BLaER1 (cell line): ENCODE data around the gene ARMC12.
A peak's percentile ranks its signal among the peaks of the same experiment; 100 is the strongest.

Experiments used
- H3K27ac ChIP-seq: shearing (Covaris generic); formaldehyde crosslinking; 2 replicates; pipeline ENCODE4 v1.8.1; 2022
- H3K27me3 ChIP-seq: shearing (Covaris generic); formaldehyde crosslinking; 2 replicates; pipeline ENCODE4 v1.8.1; 2022
- H3K36me3 ChIP-seq: shearing (Covaris generic); formaldehyde crosslinking; 2 replicates; pipeline ENCODE4 v1.8.1; 2022
- H3K4me1 ChIP-seq: shearing (Covaris generic); formaldehyde crosslinking; 2 replicates; pipeline ENCODE4 v1.8.1; 2022
- H3K4me2 ChIP-seq: shearing (Covaris generic); formaldehyde crosslinking; 2 replicates; pipeline ENCODE4 v1.8.1; 2022
- H3K4me3 ChIP-seq: shearing (Covaris generic); formaldehyde crosslinking; 2 replicates; pipeline ENCODE4 v1.8.1; 2022
- H3K9ac ChIP-seq: shearing (Covaris generic); formaldehyde crosslinking; 2 replicates; pipeline ENCODE4 v1.8.1; 2022
- H3K9me3 ChIP-seq: shearing (Covaris generic); formaldehyde crosslinking; 2 replicates; pipeline ENCODE4 v1.8.1; 2022
- H4K20me1 ChIP-seq: shearing (Covaris generic); formaldehyde crosslinking; 2 replicates; pipeline ENCODE4 v1.8.1; 2022
- Cebpa-rat ChIP-seq: shearing (Covaris generic); IDR thresholded peaks from 2 replicates; pipeline ENCODE4 v1.8.1; 2022

The ARMC12 gene

DNA sequence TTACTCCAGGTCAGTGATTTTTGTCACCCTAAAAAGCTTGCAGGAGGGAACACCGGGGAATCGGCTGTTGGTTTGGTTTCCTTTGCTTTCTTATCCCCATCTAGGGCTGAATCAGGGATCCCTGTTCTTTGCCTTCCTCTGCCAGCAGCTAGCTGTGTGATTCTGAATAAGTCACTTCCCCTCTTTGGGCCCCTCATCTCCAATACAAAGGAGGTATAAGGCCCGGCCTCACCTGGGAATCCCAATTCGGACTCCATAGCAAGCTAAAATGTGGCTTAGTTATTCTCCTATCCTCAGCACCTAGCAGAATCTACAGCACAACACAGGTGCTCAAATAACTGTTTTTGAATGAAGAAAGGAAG, 18.5 kb upstream of the ARMC12 start:
- Histone ChIP-seq H3K4me3 (peak overlapping the region; percentile 23; the same call in 1 of the 2 replicates), H3K9me3 (no peaks in the 10 kb centered on the region), H3K27ac (peak overlapping the region; percentile 91), H3K36me3 (no peaks in the 10 kb centered on the region), H3K9ac (peak overlapping the region; percentile 76), H3K27me3 (no peaks in the 10 kb centered on the region), H4K20me1 (no peaks in the 10 kb centered on the region), H3K4me1 (peaks cover 84% of the 10 kb centered on the region), H3K4me2 (peak overlapping the region; percentile 90)
- no peak for TF ChIP-seq Cebpa-rat

DNA sequence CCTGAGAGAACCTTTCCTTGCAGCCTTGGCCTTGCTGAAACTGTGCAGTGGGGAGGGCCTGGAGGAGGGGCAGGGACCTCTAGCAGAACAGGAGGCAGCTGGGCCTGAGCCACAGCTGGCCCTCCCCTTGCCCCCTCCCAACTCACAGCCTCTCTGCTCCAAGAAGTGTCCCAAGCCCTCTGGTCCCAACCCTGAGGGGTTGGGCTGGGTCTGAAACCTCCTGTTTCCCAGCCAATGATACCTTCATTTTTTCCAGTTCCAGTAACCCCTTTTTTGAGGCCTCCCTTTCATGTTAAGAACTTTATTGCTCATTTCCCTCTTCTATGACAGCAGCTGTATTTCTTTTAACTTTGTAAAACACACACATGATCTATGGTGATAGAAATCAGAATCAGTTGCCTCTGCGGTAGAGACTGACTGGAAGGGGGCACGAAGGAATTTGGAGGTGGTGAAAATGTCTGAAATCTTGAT, 17.9 kb upstream of the ARMC12 start:
- peak overlapping the region; percentile 90 for H3K4me2 ChIP-seq
- no peaks in the 10 kb centered on the region for H4K20me1 ChIP-seq
- peaks cover 84% of the 10 kb centered on the region for H3K4me1 ChIP-seq
- H3K9me3 ChIP-seq, result no peaks in the 10 kb centered on the region
- H3K9ac ChIP-seq, result peak overlapping the region; percentile 76
- TF ChIP-seq Cebpa-rat, result no peak
- no peaks in the 10 kb centered on the region for H3K27me3 ChIP-seq
- no peaks in the 10 kb centered on the region for H3K36me3 ChIP-seq
- H3K4me3 ChIP-seq, result peak overlapping the region; percentile 23; the same call in 1 of the 2 replicates
- peak overlapping the region; percentile 91 for H3K27ac ChIP-seq

DNA sequence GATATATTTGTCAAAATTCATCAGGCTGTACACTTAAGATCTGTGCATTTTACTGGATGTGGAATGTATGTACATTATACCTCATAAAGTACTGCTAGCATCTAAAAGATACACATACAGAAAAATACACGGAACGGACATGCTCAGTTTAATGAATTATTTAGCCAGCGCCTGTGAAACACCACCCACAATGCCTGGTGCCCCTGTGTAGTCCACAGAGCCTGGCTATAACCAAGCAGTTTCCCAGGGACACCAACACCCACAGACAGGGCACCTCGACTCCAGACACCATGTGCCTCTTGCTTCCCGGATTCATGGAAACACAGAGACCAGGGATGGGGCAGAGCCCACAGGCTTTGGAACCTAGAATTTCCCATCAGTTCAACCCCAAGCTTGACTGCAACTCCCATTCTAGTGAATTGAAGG, 17.4 kb upstream of the ARMC12 start:
- H3K4me3 ChIP-seq, result peak overlapping the region; percentile 48; the same call in 1 of the 2 replicates
- H3K27ac ChIP-seq, result peak overlapping the region; percentile 91

DNA sequence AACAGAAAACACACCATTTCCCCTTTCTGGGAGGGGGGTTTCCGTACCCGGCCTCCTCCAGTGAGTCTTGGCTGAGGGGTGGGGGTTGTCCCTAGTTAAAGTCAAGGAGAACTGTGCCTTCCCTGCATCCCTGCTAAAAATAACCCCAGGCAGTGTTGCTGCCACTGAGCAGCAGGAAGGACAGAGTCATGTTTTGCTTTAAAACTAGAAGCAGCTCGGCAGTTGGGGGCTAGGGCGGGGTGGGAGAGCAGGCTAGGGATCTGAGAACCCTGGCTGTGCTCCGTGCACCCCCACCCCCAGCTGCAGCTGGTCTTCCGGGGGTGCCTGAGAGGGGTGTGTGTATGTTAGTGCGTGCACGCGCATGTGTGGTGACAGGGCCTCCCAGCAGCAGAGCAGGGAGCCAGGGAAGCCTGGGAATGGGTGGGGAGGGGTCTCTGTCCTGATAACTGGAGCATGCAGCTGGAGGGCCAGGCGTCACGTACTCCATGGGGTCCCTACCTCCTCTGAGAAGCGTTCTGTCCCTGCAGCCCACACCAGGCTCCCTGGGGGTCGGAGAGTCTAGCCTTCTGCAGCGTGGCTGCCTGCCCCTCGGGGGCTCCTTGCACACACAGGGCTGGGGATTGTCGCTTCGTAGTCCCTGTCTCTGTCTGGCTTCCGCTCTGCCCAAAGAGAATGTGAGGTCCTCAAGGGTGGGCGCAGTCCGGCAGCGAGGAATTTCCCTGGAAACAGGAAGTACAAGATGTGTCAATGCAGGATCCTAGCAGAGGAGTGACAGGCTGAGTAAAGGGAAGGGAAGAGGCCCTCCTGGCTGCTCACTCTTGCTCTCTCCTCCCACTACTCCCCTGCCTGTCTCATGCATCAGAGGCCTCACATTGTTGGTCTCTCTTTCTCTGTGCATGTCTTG, 16.8 kb upstream of the ARMC12 start:
- Histone ChIP-seq H4K20me1 (no peaks in the 10 kb centered on the region), H3K27ac (peak overlapping the region; percentile 91), H3K9ac (peak overlapping the region; percentile 76), H3K4me2 (peak overlapping the region; percentile 90), H3K4me3 (peak overlapping the region; percentile 48), H3K4me1 (peaks cover 94% of the 10 kb centered on the region), H3K36me3 (no peaks in the 10 kb centered on the region), H3K27me3 (no peaks in the 10 kb centered on the region), H3K9me3 (no peaks in the 10 kb centered on the region)
- no peak for TF ChIP-seq Cebpa-rat

More for the DNA sequence above, 17.4 kb upstream of the ARMC12 start:
- Histone ChIP-seq H3K27me3 (no peaks in the 10 kb centered on the region), H4K20me1 (no peaks in the 10 kb centered on the region), H3K36me3 (no peaks in the 10 kb centered on the region), H3K4me2 (peak overlapping the region; percentile 90), H3K9ac (peak overlapping the region; percentile 76), H3K9me3 (no peaks in the 10 kb centered on the region), H3K4me1 (peaks cover 88% of the 10 kb centered on the region)
- no peak for TF ChIP-seq Cebpa-rat

DNA sequence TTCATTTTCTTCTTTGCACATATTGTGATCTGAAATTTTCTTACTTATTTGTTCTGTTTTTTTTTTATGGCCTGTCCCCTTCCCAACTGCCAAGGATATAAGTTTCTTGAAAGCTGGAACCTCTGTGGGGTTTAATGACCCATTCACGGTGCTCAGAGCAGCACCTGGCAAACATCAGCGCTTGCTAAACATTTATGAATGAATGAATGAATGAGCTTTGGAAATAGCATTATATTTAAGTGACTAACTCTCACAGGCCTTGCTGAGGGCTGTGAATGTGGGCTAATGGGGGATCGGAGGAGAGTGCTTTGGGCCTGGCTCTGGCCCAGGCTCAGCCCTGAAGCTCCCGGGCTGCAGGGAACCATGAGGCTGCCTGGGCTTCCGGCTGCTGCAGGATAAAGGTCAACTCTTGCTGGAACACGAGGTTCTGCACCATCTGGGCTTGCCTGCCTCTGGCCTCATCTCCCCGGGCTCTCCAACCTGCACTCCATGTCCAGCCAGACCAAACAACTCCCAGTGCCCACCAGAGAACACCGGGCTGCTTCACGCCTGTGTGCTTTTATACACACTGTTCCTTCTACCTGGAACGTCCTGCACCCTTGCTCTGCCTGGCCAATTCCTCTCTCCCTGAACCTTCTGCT, 14.6 kb upstream of the ARMC12 start:
- H3K36me3 ChIP-seq, result no peaks in the 10 kb centered on the region
- peak overlapping the region; percentile 90 for H3K4me2 ChIP-seq
- TF ChIP-seq Cebpa-rat, result no peak
- H3K9ac ChIP-seq, result no peak overlapping the region
- H3K27ac ChIP-seq, result peak overlapping the region; percentile 27; the same call in 1 of the 2 replicates
- H3K9me3 ChIP-seq, result no peaks in the 10 kb centered on the region
- H3K4me1 ChIP-seq, result peaks cover 98% of the 10 kb centered on the region
- H3K4me3 ChIP-seq, result no peak overlapping the region
- H3K27me3 ChIP-seq, result no peaks in the 10 kb centered on the region
- H4K20me1 ChIP-seq, result no peaks in the 10 kb centered on the region

DNA sequence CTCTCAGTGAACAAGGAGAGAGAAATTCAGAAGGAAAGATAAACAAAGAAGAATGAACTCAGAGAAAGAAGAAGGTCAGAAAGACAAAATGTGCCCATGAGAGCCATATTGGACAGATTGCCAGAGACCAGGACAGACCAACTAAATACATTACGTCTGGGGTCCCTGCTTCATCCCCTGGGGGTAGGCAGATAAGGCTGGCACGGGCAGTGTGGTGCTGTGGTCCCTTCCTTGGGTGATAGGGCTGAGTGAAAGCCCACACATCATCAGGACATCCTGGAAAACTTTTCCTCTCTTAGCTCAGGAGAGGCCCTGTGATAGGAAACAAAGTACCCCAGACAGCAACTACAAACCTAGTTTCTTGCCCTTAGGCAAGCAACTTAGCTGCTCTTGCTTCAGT, 13.2 kb upstream of the ARMC12 start:
- TF ChIP-seq Cebpa-rat, result no peak
- H3K4me1 ChIP-seq, result peaks cover 94% of the 10 kb centered on the region
- no peak overlapping the region for H3K9ac ChIP-seq
- H3K36me3 ChIP-seq, result no peaks in the 10 kb centered on the region
- no peaks in the 10 kb centered on the region for H4K20me1 ChIP-seq
- H3K9me3 ChIP-seq, result no peaks in the 10 kb centered on the region
- no peak overlapping the region for H3K4me3 ChIP-seq
- H3K27ac ChIP-seq, result peak overlapping the region; percentile 24; the same call in 1 of the 2 replicates
- peak overlapping the region; percentile 100 for H3K4me2 ChIP-seq
- H3K27me3 ChIP-seq, result no peaks in the 10 kb centered on the region

DNA sequence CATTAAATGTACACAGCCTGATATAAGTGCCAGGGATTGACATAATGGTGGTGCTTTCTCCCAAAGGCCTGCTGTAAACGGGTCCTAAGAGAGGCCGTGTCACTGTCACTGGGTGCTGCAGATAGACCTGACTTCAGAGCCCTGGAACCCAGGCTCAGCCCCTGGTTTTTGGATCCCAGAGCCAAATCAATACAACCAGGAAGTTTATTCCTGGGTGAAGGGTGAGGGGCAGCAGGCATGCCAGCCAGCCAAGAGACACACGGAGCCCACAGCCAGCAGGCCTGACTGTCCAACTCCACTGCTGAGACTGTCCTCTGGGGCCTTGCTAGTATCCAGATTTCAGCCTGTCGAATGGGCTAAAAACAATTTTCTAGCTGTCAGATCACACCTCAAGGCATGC, 12.8 kb upstream of the ARMC12 start:
- no peak overlapping the region for H3K27ac ChIP-seq
- no peaks in the 10 kb centered on the region for H4K20me1 ChIP-seq
- no peak overlapping the region for H3K9ac ChIP-seq
- H3K27me3 ChIP-seq, result no peaks in the 10 kb centered on the region
- H3K36me3 ChIP-seq, result no peaks in the 10 kb centered on the region
- H3K4me2 ChIP-seq, result peak overlapping the region; percentile 100
- H3K4me3 ChIP-seq, result no peak overlapping the region
- no peak for TF ChIP-seq Cebpa-rat
- peaks cover 94% of the 10 kb centered on the region for H3K4me1 ChIP-seq
- H3K9me3 ChIP-seq, result no peaks in the 10 kb centered on the region

DNA sequence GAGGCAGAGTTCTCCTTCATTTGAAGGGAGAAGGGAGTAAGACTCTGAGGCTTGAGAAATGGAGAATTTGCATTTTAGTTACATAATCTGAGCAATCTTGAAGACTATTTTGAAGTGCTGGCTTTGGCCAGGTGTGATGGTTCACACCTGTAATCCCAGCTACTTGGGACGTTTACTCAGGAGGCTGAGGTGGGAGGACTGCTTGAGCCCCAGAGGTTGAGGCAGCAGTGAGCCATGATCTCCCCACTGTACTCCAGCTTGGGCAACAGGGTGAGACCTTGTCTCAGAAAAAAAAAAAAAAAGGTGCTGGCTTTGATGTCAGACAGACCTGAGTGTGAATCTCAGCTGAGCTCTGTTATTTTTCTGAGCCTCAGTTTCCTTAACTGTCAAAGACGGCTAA, 12.4 kb upstream of the ARMC12 start:
- Histone ChIP-seq H3K27ac (0 out of 2 replicates have a peak overlapping the region, but pooled peaks have one; percentile 20), H3K4me3 (no peak overlapping the region), H3K4me2 (peak overlapping the region; percentile 100), H3K9me3 (no peaks in the 10 kb centered on the region), H3K36me3 (no peaks in the 10 kb centered on the region), H4K20me1 (no peaks in the 10 kb centered on the region), H3K9ac (no peak overlapping the region), H3K4me1 (peaks cover 94% of the 10 kb centered on the region), H3K27me3 (no peaks in the 10 kb centered on the region)
- TF ChIP-seq Cebpa-rat, result no peak

DNA sequence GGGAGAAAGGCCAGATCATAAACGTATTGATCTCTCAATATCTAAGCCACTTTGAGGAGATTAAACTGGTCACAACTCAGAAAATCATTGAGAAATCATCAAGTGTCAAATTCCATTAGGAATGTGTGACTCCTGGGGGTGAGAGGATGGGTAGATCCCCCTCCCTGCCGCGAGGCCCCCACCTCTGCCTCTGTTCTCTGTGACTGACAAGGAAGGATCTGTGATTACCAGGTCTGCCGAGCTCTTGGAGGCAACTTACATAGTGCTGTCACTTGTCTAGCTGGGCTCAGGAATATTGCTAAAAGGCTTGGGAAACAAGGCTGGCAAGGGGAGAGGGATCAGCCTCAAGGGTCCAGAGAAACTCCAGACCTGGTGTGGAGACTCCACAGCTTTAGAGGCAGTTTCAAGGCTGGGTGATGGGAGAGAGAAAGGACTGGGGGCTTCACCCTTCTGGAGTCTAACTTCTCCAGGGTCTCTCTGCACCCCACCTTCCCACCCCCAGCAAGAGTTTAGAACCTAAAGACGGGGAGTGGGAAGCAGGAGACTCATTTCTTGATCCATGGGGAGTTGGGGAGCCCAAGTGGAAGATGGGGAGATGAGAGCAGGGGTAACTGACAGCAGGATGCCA, 11.6 kb upstream of the ARMC12 start:
- Histone ChIP-seq H3K4me2 (peak overlapping the region; percentile 100), H3K4me3 (no peak overlapping the region), H3K9me3 (no peaks in the 10 kb centered on the region), H4K20me1 (no peaks in the 10 kb centered on the region), H3K27me3 (no peaks in the 10 kb centered on the region), H3K9ac (peak overlapping the region; percentile 89), H3K27ac (peak overlapping the region; percentile 98), H3K36me3 (no peaks in the 10 kb centered on the region), H3K4me1 (peaks cover 94% of the 10 kb centered on the region)
- no peak for TF ChIP-seq Cebpa-rat
